ENCODE results near the gene NDUFS1. TPM values are rescaled to one million over a fixed set of nuclear protein-coding genes. Genes with fewer than 3 reads are reported as not detected.

The NDUFS1 gene
- total and polyA plus RNA-seq, 9 of the 15 experiments (the other 6 are each of a cell fraction or from before 2014, with no cell fraction given): 75.0 to 130 (median 91.5) TPM

GRCh38 chr2:206159346-206160124, at the start of gene NDUFS1, which contains the start of gene EEF1B2 (continued):
- TF ChIP-seq CBX3 (IDR thresholded peaks at IDR 0.05; ENCODE audit: borderline replicate concordance in 1 of 2, low read length in 2 of 2) (no peak), ZNF76 (CRISPR knock-in tag; IDR thresholded peaks at IDR 0.05; ENCODE audit: borderline replicate concordance) (no peak), EWSR1 (IDR thresholded peaks at IDR 0.05; ENCODE audit: borderline replicate concordance, low read depth, partially characterized antibody) (no peak), XRCC3 (IDR thresholded peaks at IDR 0.05) (no peak), DPF2 (IDR thresholded peaks at IDR 0.05) (no peak), TFAM (CRISPR knock-in tag; conservative IDR thresholded peaks at IDR 0.05) (no peak), ZNF584 (CRISPR knock-in tag; IDR thresholded peaks at IDR 0.05; ENCODE audit: low read depth) (no peak), MEF2A (IDR thresholded peaks at IDR 0.05; ENCODE audit: control insufficient read depth, low read depth, low read length) (no peak), PTTG1 (tag; IDR thresholded peaks at IDR 0.05; ENCODE audit: low read depth) (no peak), DACH1 (IDR thresholded peaks at IDR 0.05; ENCODE audit: partially characterized antibody) (no peak), SMAD1 (IDR thresholded peaks at IDR 0.05; ENCODE audit: low read depth, low read length, partially characterized antibody) (no peak), RNF2 (IDR thresholded peaks at IDR 0.05) (no peak), MYBL2 (IDR thresholded peaks at IDR 0.05; ENCODE audit: low read depth) (no peak), MYBL2 (CRISPR knock-in tag; IDR thresholded peaks at IDR 0.05; ENCODE audit: borderline replicate concordance) (no peak), RAD21 (CRISPR knock-in tag; conservative IDR thresholded peaks at IDR 0.05 in 1 of 2, IDR thresholded peaks at IDR 0.05 in 1 of 2) (no peak), ZBTB12 (CRISPR knock-in tag; IDR thresholded peaks at IDR 0.05) (no peak)
- TF ChIP-seq, protein P1, sequence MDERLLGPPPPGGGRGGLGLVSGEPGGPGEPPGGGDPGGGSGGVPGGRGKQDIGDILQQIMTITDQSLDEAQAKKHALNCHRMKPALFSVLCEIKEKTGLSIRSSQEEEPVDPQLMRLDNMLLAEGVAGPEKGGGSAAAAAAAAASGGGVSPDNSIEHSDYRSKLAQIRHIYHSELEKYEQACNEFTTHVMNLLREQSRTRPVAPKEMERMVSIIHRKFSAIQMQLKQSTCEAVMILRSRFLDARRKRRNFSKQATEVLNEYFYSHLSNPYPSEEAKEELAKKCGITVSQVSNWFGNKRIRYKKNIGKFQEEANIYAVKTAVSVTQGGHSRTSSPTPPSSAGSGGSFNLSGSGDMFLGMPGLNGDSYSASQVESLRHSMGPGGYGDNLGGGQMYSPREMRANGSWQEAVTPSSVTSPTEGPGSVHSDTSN (CRISPR knock-in tag; IDR thresholded peaks at IDR 0.05; ENCODE audit: low read depth): no peak
- TF ChIP-seq, protein P1 (tag; conservative IDR thresholded peaks at IDR 0.05; ENCODE audit: low read depth): no peak

Data from K562 (cell line).